Testis (tissue), 3 donors: Measurements from ENCODE around the gene COPB1. TPM values are rescaled to one million over a fixed set of nuclear protein-coding genes. Genes with fewer than 3 reads are reported as not detected.

Experiments
- DNase-seq: peaks from one replicate; pipeline ENCODE4 v3.0.0-alpha.2; 2019
- H3K27ac ChIP-seq, 2 donors: fragments of 200-600 bp; sonication (generic); one replicate each; pipeline ENCODE4 v1.5.1; 2019
- H3K27me3 ChIP-seq: fragments of 200-600 bp; sonication (generic); one replicate; pipeline ENCODE4 v1.5.1; 2019
- H3K36me3 ChIP-seq: fragments of 200-600 bp; sonication (generic); one replicate; pipeline ENCODE4 v1.5.1; 2017; ENCODE audit warnings: low read depth; ENCODE audit errors: missing control alignments
- H3K4me1 ChIP-seq: fragments of 200-600 bp; sonication (generic); one replicate; pipeline ENCODE4 v1.5.1; 2019
- H3K4me3 ChIP-seq, 2 donors: fragments of 200-600 bp; sonication (generic); one replicate each; pipeline ENCODE4 v1.5.1; 2017 to 2019
- H3K9me3 ChIP-seq: fragments of 200-600 bp; sonication (generic); one replicate; pipeline ENCODE4 v1.5.1; 2017
- POLR2A ChIP-seq: fragments of 450-650 bp; IDR thresholded peaks from one replicate; pipeline ENCODE4 v1.6.1; 2017; ENCODE audit warnings: antibody characterized with exemption, mild to moderate bottlenecking, moderate library complexity
- WGBS, 2 donors: methylation state at CpG; one replicate each; pipeline ENCODE4 v1.1.5; 2018; 5-methylcytosine and 5-hydroxymethylcytosine counted together
- intact Hi-C: fragments of 100-400 bp; cut with DNase I; formaldehyde crosslinking; loops from one replicate; pipeline ENCODE4 v1.15.1; 2023; ENCODE audit warnings: low total_unique reads
- polyA plus RNA-seq: library from polyadenylated mRNA; stranded (reverse); fragments of 350-450 nt; fragmentation: Illumina TruSeq; extraction: RNeasy Lipid Tissue Mini Kit (QIAGEN cat#74804); gene quantifications from one replicate; pipeline ENCODE4 v1.2.3, GENCODE V29; 2014; ENCODE audit warnings: low read depth, low replicate concordance; ENCODE audit not compliant: insufficient read depth
- total RNA-seq, 2 donors: library from RNA; depleted of rRNA; stranded (reverse); fragments of >200 nt; gene quantifications; one replicate each; pipeline ENCODE4 v1.2.3, GENCODE V29; 2016
- TF ChIP-seq, protein P1 (sequence below), 3 experiments: fragments of 450-650 bp in 2 of 3; fragments of 200-600 bp in 1 of 3; sonication (generic) in 1 of 3; IDR thresholded peaks; one replicate each; pipeline ENCODE4 v1.5.1; 2016 to 2019; ENCODE audit warnings: antibody characterized with exemption in 3 of 3, mild to moderate bottlenecking in 2 of 3, moderate library complexity in 1 of 3

The COPB1 gene
- total and polyA plus RNA-seq, 3 donors from 2014 or later: 71.7 to 87.3 (median 83.5) TPM

DNA sequence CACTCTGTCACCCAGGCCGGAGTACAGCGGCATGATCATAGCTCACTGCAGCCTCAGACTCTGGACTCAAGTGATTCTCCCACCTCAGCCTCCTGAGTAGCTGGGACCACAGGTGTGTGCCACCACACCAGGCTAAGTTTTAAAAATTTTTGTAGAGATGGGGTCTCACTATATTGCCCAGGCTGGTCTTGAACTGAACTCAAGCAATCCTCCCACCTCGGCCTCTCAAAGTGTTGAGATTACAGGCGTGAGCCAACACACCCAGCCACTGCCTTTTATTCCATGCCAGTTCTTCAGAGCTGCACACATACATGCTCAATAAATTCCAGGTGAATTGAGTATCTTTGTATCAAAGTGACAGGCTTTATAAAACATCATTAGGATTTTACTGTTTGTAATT, 2.4 kb upstream of the COPB1 start:
- TF ChIP-seq, protein P1, sequence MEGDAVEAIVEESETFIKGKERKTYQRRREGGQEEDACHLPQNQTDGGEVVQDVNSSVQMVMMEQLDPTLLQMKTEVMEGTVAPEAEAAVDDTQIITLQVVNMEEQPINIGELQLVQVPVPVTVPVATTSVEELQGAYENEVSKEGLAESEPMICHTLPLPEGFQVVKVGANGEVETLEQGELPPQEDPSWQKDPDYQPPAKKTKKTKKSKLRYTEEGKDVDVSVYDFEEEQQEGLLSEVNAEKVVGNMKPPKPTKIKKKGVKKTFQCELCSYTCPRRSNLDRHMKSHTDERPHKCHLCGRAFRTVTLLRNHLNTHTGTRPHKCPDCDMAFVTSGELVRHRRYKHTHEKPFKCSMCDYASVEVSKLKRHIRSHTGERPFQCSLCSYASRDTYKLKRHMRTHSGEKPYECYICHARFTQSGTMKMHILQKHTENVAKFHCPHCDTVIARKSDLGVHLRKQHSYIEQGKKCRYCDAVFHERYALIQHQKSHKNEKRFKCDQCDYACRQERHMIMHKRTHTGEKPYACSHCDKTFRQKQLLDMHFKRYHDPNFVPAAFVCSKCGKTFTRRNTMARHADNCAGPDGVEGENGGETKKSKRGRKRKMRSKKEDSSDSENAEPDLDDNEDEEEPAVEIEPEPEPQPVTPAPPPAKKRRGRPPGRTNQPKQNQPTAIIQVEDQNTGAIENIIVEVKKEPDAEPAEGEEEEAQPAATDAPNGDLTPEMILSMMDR (IDR thresholded peaks at IDR 0.05): no peak
- no peak for TF ChIP-seq POLR2A
- Histone ChIP-seq H3K4me1 (no peaks in the 10 kb centered on the region), H3K27me3 (no peaks in the 10 kb centered on the region), H3K9me3 (no peaks in the 10 kb centered on the region), H3K4me3 (no peak overlapping the region), H3K36me3 (peaks cover 3% of the 10 kb centered on the region), H3K27ac (no peak overlapping the region)
- intact Hi-C loops: no loop called here
- no peak for DNase-seq
- 90 to 93% methylated on average over 4 of the region's 4 CpGs for WGBS, 2 donors

DNA sequence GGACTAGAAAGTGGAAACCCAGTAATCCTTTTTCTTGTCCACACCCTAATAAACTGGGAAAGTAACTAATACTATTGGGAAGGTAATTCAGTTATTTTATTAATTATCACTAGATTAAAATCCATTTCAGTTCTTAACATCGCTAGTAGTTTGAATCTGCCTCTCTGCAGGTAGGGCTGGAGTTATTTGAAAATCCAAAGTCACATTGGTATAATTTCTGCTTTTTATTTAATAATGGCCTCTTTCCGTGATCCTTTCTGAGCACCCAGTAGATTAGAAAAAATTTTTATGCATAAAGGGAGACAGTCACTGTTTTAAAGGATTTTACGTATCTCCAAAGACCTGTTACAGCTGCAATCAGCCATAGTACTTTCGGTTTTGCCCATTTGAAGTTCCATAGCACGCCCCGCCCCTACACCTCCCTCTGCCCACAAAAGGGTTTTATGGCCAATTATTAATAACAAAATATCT, 605 bp upstream of the COPB1 start:
- no peaks in the 10 kb centered on the region for H3K36me3 ChIP-seq
- peak; percentile 77 for DNase-seq
- no peaks in the 10 kb centered on the region for H3K9me3 ChIP-seq
- H3K4me3 ChIP-seq: peak overlapping the region; percentile 84 to 89
- H3K27ac ChIP-seq: peak overlapping the region; percentile 81 to 92
- intact Hi-C loops: no loop called here
- no peaks in the 10 kb centered on the region for H3K27me3 ChIP-seq
- TF ChIP-seq, protein P1 (IDR thresholded peaks at IDR 0.05): no peak
- no peak for TF ChIP-seq POLR2A
- WGBS, 2 donors: 1 to 4% methylated on average over 6 of the region's 6 CpGs
- no peaks in the 10 kb centered on the region for H3K4me1 ChIP-seq

DNA sequence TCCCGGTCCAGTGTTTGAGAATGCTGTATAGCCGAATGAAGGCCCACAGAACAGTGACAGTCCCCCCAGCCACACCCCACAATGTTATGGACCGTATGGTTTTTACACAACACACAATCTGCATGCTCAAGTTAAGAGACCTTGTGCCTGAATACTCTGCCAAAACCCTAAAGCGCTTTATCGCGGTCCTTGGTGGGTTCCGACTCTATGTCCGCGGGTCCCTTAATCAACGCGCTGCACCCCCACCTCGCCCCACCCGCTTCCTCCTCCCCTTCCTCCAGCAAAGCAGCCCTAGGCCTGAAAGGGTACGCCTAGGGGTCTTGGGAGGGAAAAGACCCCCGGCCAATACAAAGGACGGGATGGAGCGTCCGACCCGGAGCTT, 442 bp downstream of the COPB1 start:
- WGBS, 2 donors: 0 to 2% methylated on average over 12 to 19 of the region's 19 CpGs
- no peaks in the 10 kb centered on the region for H3K9me3 ChIP-seq
- no peaks in the 10 kb centered on the region for H3K4me1 ChIP-seq
- H3K36me3 ChIP-seq: no peaks in the 10 kb centered on the region
- intact Hi-C loops: no loop called here
- peak overlapping the region; percentile 84 to 89 for H3K4me3 ChIP-seq
- no peaks in the 10 kb centered on the region for H3K27me3 ChIP-seq
- DNase-seq: peak; percentile 54
- TF ChIP-seq POLR2A: no peak
- TF ChIP-seq, protein P1 (IDR thresholded peaks at IDR 0.05): no peak
- H3K27ac ChIP-seq: peak overlapping the region; percentile 81 to 92

DNA sequence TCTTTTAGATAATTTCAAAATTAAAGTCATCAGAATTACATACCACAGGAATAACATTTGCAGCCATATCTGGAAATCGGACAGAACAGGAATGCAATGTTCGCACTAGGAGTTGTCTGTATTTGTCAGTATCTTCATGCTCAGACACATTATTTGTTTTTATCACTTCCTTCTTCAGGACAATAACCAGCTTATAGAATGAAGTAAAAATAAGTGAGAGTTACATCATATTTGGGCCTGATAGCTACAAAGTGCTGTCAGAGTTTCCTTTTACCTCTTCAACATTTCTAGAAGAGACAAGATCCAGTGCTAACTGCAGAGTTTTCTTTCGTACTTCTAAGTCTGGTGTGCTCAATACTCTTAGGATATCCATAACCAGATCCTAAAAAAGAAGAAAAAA, 18.9 kb downstream of the COPB1 start:
- no peak for DNase-seq
- Histone ChIP-seq H3K27ac (no peak overlapping the region), H3K4me3 (no peak overlapping the region), H3K36me3 (no peaks in the 10 kb centered on the region), H3K4me1 (no peaks in the 10 kb centered on the region), H3K9me3 (no peaks in the 10 kb centered on the region), H3K27me3 (no peaks in the 10 kb centered on the region)
- no peak for TF ChIP-seq POLR2A
- TF ChIP-seq, protein P1 (IDR thresholded peaks at IDR 0.05): no peak
- intact Hi-C loops: no loop called here
- WGBS, 2 donors: 89 to 91% methylated on average over 3 of the region's 3 CpGs

DNA sequence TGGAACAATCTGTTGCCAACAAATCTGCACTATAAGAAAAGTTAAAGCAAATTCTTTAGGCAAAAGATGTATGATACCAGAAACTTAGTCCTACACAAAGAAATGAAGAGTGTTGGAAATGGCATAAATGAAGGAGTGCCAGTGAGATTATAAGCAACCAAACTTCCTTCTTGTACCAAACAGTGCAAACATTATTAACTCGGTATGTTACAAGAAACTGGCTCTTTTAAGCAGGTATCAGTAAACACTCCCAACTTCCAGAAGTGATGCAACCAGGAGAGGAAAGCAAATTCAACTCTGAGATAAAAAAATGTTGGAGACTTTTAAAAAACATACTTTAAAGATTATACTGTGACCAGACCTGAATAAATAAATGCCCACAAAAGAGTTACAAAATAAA, 28.5 kb downstream of the COPB1 start:
- no peak overlapping the region for H3K27ac ChIP-seq
- no peaks in the 10 kb centered on the region for H3K9me3 ChIP-seq
- WGBS, 2 donors: 77 to 94% methylated on average over 1 of the region's 1 CpG
- intact Hi-C loops: no loop called here
- no peaks in the 10 kb centered on the region for H3K27me3 ChIP-seq
- no peaks in the 10 kb centered on the region for H3K36me3 ChIP-seq
- no peaks in the 10 kb centered on the region for H3K4me1 ChIP-seq
- no peak overlapping the region for H3K4me3 ChIP-seq
- TF ChIP-seq, protein P1 (IDR thresholded peaks at IDR 0.05): no peak
- no peak for TF ChIP-seq POLR2A
- DNase-seq: no peak
